ENCODE measurements around the gene RAB8B.

RAB8B gene

DNA sequence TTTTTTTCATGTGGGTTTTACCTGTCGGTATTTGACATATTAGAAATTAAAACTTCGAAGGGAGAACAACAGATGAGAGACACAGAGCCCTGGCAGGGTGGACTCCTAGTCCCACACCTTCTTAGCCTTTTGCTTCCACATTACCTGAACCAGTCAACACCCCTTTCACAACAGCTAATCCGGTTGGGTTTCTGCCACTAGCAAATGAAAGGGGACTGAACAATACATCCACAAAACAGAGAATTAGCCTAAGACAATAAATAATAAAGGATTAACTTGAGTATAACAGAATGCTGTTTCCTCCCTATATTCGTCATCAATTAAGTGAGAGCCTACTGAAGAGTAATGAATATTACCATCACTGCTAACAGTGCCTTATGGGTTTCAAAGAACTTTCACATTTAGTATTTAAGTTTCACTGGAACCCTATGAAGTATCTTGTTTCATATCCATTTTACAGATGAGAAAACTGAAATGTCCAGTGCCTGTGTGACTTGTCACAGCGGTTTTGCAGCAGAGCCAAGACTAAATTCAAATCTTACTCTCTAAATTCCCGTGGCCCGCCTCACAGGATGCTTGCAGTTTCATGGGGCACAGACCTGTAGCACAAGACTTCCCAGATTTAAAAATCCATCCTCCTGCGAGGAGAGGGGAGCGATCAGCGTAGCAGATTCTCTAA lies 1.0 kb upstream of the RAB8B start:
- peak overlapping the region; percentile 79 for H3K4me3 ChIP-seq (ENCODE audit: low read depth, low read length)
- no peak for DNase-seq (ENCODE audit: low read depth)
- TF ChIP-seq, protein P1, sequence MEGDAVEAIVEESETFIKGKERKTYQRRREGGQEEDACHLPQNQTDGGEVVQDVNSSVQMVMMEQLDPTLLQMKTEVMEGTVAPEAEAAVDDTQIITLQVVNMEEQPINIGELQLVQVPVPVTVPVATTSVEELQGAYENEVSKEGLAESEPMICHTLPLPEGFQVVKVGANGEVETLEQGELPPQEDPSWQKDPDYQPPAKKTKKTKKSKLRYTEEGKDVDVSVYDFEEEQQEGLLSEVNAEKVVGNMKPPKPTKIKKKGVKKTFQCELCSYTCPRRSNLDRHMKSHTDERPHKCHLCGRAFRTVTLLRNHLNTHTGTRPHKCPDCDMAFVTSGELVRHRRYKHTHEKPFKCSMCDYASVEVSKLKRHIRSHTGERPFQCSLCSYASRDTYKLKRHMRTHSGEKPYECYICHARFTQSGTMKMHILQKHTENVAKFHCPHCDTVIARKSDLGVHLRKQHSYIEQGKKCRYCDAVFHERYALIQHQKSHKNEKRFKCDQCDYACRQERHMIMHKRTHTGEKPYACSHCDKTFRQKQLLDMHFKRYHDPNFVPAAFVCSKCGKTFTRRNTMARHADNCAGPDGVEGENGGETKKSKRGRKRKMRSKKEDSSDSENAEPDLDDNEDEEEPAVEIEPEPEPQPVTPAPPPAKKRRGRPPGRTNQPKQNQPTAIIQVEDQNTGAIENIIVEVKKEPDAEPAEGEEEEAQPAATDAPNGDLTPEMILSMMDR (IDR thresholded peaks at IDR 0.05; ENCODE audit: low read depth, low read length, missing control alignments): no peak
- in situ Hi-C loops (cut with HindIII; ENCODE audit: low sequenced_read_pairs): loop anchor here (5.0 kb wide), 1 partner anchor 69 kb away; no protein-coding TSS in a partner anchor

DNA sequence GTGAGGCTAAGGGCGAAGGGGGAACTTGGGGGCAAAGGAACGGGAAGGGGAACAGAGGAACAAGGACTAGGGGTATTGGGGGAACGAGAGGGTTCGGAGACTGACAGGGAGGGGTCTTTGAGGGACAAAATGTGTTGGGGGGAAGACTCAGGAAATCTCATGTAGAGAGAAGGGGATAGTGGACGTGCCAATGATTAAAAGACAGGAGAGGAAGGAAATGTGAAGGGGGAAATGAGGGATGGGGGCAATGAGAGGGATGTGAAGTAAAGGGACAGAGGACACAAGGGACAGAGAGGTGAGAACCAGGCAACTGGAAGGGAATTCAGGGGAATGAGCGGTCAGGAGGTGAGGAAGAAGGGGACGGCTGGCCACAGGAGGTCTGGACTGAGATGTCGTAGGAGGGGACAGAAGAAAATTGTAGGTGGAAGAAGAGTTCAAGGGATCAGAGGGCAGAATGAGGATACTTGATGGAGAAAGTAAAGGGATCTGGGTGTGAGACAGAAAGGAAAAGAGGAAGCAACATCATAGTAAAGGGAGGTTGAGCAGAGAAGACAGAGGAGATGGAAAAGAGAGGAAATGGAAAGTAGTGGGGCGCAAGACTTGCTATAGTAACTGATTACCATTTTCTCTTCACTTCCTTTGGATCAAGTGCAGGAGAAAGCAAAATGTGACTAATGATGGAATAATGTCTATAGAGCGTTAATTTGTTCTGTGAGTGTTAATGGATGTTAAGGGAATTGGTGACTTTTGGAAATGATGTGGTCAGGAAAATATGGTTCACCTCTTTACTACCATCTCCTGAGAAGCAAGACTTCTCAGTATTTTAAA lies 749 bp downstream of the RAB8B start:
- TF ChIP-seq, protein P1 (IDR thresholded peaks at IDR 0.05; ENCODE audit: low read depth, low read length, missing control alignments): no peak
- peak overlapping the region; percentile 79 for H3K4me3 ChIP-seq (ENCODE audit: low read depth, low read length)
- in situ Hi-C loops (cut with HindIII; ENCODE audit: low sequenced_read_pairs): loop anchor here (5.0 kb wide), 1 partner anchor 67 kb away; no protein-coding TSS in a partner anchor
- no peak for DNase-seq (ENCODE audit: low read depth)

DNA sequence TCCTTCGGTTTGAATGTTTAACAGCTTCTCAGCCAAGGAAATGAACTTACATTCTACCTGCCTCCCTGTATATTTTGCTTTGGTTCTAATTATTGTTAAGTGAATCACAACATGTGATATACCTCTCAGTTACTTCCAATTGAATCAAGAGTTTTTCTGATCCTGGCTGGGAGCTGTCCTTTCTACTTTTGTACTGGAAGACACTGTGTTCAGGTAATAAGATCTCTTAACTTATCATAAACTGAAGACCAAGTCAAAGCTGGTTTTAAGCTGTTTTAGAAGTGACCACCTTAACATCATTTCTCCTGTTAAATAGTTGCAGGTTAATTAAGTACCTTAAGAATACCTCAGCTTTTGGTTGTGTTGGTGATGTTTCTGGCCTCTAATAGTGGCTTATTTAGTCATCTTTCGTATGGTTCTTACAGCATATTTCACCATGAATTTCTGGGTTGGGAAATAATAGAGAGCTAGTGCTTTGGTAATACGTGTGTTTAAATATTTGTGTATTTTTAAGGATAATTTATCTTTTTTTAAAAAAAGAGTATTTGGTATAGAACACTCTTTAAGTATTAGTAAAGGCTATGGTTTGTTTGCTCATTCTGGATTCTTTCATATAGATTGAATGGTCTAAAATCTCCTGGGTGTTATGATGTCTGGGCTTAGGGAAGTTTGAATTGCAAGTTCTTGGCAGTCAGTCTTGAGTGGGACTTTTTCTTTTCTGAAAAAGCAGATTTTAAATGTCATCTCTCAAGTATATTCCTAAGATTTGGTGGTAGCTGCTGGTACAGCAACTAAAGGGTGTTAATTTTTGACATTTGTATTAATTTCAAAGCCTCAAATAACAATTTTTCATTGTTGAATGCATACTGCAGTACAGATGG lies 1.6 kb downstream of the RAB8B start:
- peak overlapping the region; percentile 79 for H3K4me3 ChIP-seq (ENCODE audit: low read depth, low read length)
- DNase-seq (ENCODE audit: low read depth): no peak
- TF ChIP-seq, protein P1 (IDR thresholded peaks at IDR 0.05; ENCODE audit: low read depth, low read length, missing control alignments): no peak
- in situ Hi-C loops (cut with HindIII; ENCODE audit: low sequenced_read_pairs): no loop called here

DNA sequence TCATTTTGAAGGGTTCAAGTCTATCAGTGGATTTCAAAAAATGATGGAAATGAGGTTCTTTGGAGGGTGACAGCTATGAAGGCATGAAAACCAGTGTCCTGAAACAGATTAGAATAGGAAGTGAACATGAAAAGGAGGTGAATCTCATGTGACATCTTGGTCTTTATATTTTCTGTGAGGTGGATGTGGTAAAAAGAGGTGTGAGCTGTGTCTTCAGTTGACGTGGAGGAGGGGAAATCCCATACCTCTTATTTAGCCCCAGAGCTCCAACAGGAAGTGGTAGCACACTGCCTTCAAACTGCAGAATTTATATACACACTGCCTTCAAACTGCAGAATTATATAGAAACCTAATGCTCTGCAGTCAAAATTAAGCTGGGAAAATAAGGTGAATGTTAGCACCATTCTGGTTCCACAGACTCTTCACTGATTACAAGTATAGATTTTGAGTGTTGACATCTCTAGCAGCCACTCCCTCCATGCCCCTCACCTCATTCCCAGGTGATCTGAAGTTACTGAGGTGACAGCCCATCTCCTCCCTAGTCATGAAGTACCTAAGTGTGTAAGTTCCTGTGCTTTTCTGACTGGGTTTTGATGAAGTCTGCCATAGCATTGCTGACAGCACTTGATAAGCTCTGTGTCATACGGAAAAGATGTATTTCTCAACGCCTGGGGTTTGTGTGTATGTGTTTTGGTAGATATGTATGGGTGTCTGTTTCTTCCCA lies 2.7 kb downstream of the RAB8B start:
- TF ChIP-seq, protein P1 (IDR thresholded peaks at IDR 0.05; ENCODE audit: low read depth, low read length, missing control alignments): no peak
- no peak overlapping the region for H3K4me3 ChIP-seq (ENCODE audit: low read depth, low read length)
- in situ Hi-C loops (cut with HindIII; ENCODE audit: low sequenced_read_pairs): no loop called here
- DNase-seq (ENCODE audit: low read depth): no peak

DNA sequence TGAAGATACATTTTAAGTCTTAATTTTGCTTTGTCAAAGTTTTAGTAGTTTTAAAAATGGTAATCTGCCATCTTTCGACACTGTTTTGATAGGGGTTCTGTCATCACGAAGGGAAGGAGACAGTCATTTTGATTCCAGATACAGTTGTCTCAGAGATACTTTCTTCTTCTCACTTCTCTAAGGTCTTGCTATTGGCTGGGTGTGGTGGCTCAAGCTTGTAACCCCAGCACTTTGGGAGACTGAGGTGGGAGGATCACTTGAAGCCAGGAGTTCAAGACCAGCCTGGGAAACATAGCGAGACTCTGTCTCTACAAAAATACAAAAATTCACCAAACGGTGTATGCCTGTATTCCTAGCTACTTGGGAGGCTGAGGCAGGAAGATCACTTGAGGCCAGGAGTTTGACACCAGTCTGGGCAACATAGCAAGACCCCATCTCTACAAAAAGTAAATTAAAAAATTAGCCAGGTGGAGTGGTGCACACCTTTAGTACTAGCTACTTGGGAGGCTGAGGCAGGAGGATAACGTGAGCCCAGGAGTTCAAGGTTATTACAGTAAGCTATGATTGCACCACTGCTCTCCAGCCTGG lies 3.3 kb downstream of the RAB8B start:
- no peak for DNase-seq (ENCODE audit: low read depth)
- TF ChIP-seq, protein P1 (IDR thresholded peaks at IDR 0.05; ENCODE audit: low read depth, low read length, missing control alignments): no peak
- in situ Hi-C loops (cut with HindIII; ENCODE audit: low sequenced_read_pairs): no loop called here
- H3K4me3 ChIP-seq (ENCODE audit: low read depth, low read length): no peak overlapping the region
